Cardiac septum (tissue), 1 donor: Measurements from ENCODE around the gene CCDC127. TPM values are rescaled to one million over a fixed set of nuclear protein-coding genes. Genes with fewer than 3 reads are reported as not detected.

ENCODE experiments used
- DNase-seq: peaks from one replicate; pipeline ENCODE4 v3.0.0-alpha.2; 2020; ENCODE audit warnings: low spot score
- intact Hi-C: fragments of 100-400 bp; cut with DNase I; formaldehyde crosslinking; loops from one replicate; pipeline ENCODE4 v1.14.0; 2022
- total RNA-seq: library from RNA; stranded (reverse); fragmentation: NEBNext Ultra II Directional; extraction: Animal tissue kit (Norgen Biotek cat#: 25700); gene quantifications from one replicate; pipeline ENCODE4 v1.2.1, GENCODE V29; 2021
- donor health status: DM: no; HTN: no; CAD: no.

CCDC127 gene
- total RNA-seq, 1 donor from 2014 or later: 9.6 TPM

DNA sequence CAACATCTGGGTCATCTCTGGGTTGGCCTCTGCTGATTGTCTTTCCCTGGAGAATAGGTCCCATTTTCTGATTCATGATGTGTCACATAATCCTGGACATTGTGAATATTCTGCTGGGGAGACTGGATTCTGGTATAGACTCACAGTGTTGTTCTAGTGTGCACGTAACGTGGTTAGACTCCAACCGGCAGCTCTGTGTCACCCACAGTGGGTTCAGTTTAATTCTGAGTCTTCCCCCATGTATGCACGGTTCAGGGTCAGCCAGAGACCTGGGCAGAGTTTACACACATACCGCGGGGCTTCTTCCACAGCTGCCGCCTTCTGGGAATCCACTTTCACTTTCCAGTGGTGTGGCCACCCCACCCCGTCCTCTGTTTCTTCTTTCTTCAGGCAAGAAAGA is 64.7 kb downstream of the CCDC127 start:
- no peak for DNase-seq
- intact Hi-C loops: no loop called here

DNA sequence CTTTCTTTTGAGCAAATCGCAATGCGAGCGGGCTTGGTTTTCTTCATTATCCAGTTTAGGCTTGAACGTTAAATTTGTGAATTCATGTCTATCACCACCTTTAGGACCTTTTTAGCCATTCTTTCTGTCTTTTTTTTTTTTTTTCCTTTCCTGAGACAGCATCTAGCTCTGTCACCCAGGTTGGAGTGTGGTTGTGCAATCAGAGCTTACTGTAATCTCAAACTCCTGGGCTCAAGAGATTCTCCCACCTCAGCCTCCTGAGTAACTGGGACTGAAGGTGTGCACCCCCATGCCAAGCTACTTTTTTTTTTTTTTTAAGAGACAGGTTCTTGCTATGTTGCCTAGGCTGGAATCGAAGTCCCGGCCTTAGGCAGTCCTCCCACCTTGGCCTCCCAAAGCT is 65.9 kb downstream of the CCDC127 start:
- DNase-seq: no peak
- intact Hi-C loops: no loop called here

GRCh38 chr5:150746-151145 is 67.2 kb downstream of the CCDC127 start:
- no peak for DNase-seq
- intact Hi-C loops: no loop called here

- DNase-seq: no peak
- intact Hi-C loops: no loop called here
Observed at GRCh38 chr5:149745-150485, 68.0 kb downstream of the CCDC127 start.

DNA sequence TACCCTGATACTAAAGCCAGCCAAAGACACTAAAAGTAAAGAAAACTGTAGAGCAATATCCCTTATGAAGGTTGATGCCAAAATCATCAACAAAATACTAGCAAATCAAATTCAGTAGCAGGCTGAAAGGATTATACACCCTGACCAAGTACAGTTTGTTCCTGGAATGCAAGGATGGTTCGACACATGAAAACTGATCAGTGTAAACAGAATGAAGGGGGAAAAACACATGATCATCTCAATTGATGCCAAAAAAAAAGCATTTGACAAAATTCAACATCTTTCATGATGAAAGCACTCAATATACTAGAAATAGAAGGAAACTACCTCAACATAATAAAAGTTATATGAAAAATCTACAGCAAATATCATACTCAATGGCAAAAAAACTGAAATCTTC is 70.2 kb downstream of the CCDC127 start:
- no peak for DNase-seq
- intact Hi-C loops: no loop called here

Other genes starting within 250 kb of the CCDC127 start
- gene PLEKHG4B, start 126.0 kb downstream of the CCDC127 start, total RNA-seq: 0.03 TPM
- 8.5 TPM for gene LRRC14B, start 26.7 kb downstream of the CCDC127 start, total RNA-seq
- gene SDHA, start 167 bp upstream of the CCDC127 start, total RNA-seq: 580 TPM
- 39.6 TPM for gene PDCD6, start 53.5 kb upstream of the CCDC127 start, total RNA-seq
- 0.73 TPM for gene AHRR, start 103.6 kb upstream of the CCDC127 start, total RNA-seq
- gene EXOC3, start 225.0 kb upstream of the CCDC127 start, total RNA-seq: 42.9 TPM